ENCODE measurements around the gene CTNND1. TPM values are rescaled to one million over a fixed set of nuclear protein-coding genes. Genes with fewer than 3 reads are reported as not detected.

Gene CTNND1
- total RNA-seq, 3 donors from 2014 or later: 82.1 to 259 (median 175) TPM

- Histone ChIP-seq H3K27me3 (no peaks in the 10 kb centered on the region), H3K9me3 (no peaks in the 10 kb centered on the region), H3K36me3 (no peaks in the 10 kb centered on the region), H3K4me3 (no peak overlapping the region), H3K4me1 (peaks cover 0 to 37% of the 10 kb centered on the region in 2 donors), H3K27ac (peak overlapping the region; percentile 62 to 68)
- peak in 1 of 2 donors; percentile 60 for DNase-seq (ENCODE audit: low spot score in 2 of 2)
- intact Hi-C loops (cut with DNase I; ENCODE audit: low total_unique reads): no loop called here
- TF ChIP-seq CTCF (IDR thresholded peaks at IDR 0.05) (no peak), POLR2AphosphoS5 (IDR thresholded peaks at IDR 0.05) (peak in 1 of 3 donors; percentile 29)
Measured at GRCh38 chr11:57792060-57792541, 30.5 kb downstream of the CTNND1 start.

- intact Hi-C loops (cut with DNase I; ENCODE audit: low total_unique reads): no loop called here
- H3K27ac ChIP-seq: peak overlapping the region; percentile 28 to 68
Measured at GRCh38 chr11:57792870-57793269, 31.3 kb downstream of the CTNND1 start.

GRCh38 chr11:57793351-57794115 lies 31.9 kb downstream of the CTNND1 start:
- intact Hi-C loops (cut with DNase I; ENCODE audit: low total_unique reads): no loop called here
- Histone ChIP-seq H3K27ac (peak overlapping the region; percentile 65 to 68), H3K27me3 (no peaks in the 10 kb centered on the region), H3K4me1 (peaks cover 0 to 28% of the 10 kb centered on the region in 2 donors), H3K9me3 (no peaks in the 10 kb centered on the region), H3K36me3 (no peaks in the 10 kb centered on the region), H3K4me3 (no peak overlapping the region)
- TF ChIP-seq POLR2AphosphoS5 (IDR thresholded peaks at IDR 0.05) (no peak), POLR2A (IDR thresholded peaks at IDR 0.05) (no peak), CTCF (IDR thresholded peaks at IDR 0.05) (no peak)
- DNase-seq (ENCODE audit: low spot score in 2 of 2): no peak

More at GRCh38 chr11:57792870-57793269, 31.3 kb downstream of the CTNND1 start:
- Histone ChIP-seq H3K27me3 (no peaks in the 10 kb centered on the region), H3K36me3 (no peaks in the 10 kb centered on the region), H3K9me3 (no peaks in the 10 kb centered on the region), H3K4me1 (peaks cover 0 to 29% of the 10 kb centered on the region in 2 donors), H3K4me3 (no peak overlapping the region)
- TF ChIP-seq CTCF (IDR thresholded peaks at IDR 0.05) (no peak), POLR2A (IDR thresholded peaks at IDR 0.05) (no peak), POLR2AphosphoS5 (IDR thresholded peaks at IDR 0.05) (no peak)
- no peak for DNase-seq (ENCODE audit: low spot score in 2 of 2)

GRCh38 chr11:57798905-57799559 lies 37.4 kb downstream of the CTNND1 start:
- DNase-seq (ENCODE audit: low spot score in 2 of 2): peak in 1 of 2 donors; percentile 84
- no peaks in the 10 kb centered on the region for H3K27me3 ChIP-seq
- intact Hi-C loops (cut with DNase I; ENCODE audit: low total_unique reads): no loop called here
- peak in 2 of 3 donors; percentile 35 to 73 for TF ChIP-seq POLR2AphosphoS5 (IDR thresholded peaks at IDR 0.05)
- TF ChIP-seq CTCF (IDR thresholded peaks at IDR 0.05): no peak
- no peak for TF ChIP-seq POLR2A (IDR thresholded peaks at IDR 0.05)
- H3K9me3 ChIP-seq: no peaks in the 10 kb centered on the region
- peak overlapping the region; percentile 78 to 83 for H3K27ac ChIP-seq
- peaks cover 9% of the 10 kb centered on the region for H3K36me3 ChIP-seq
- peaks cover 7 to 21% of the 10 kb centered on the region in 2 donors for H3K4me1 ChIP-seq
- H3K4me3 ChIP-seq: no peak overlapping the region
